ENCODE results near the gene ZNG1E. TPM values are rescaled to one million over a fixed set of nuclear protein-coding genes. Genes with fewer than 3 reads are reported as not detected.
"Not testable (repeated sequence)": the region's sequence is repeated elsewhere in the genome, so short reads cannot be mapped to it uniquely, and the experiment has no call there.

Gene ZNG1E
- total RNA-seq (2014; rRNA removed; shearing (Covaris generic)) = 32.4 and 35.8 TPM in 2 replicates

- DNase-seq (ENCODE audit: low read depth) = not testable (repeated sequence)
Observed at GRCh38 chr9:65675589-65676021, at the start of gene ZNG1E. Gene ZNG1E (plus strand): TSS chr9:65675928. CDS start chr9:65675977, 49 bp downstream.

- not testable (repeated sequence) for DNase-seq (ENCODE audit: low read depth)
Observed at GRCh38 chr9:65673579-65673978, 2.1 kb upstream of the ZNG1E start.

- not testable (repeated sequence) for DNase-seq (ENCODE audit: low read depth)
Observed at GRCh38 chr9:65675018-65675417, 710 bp upstream of the ZNG1E start.

GRCh38 chr9:65676389-65676788 lies 661 bp downstream of the ZNG1E start:
- DNase-seq (ENCODE audit: low read depth) = not testable (repeated sequence)

GRCh38 chr9:65678533-65678932 lies 2.8 kb downstream of the ZNG1E start:
- not testable (repeated sequence) for DNase-seq (ENCODE audit: low read depth)

- DNase-seq (ENCODE audit: low read depth) = not testable (repeated sequence)
Observed at GRCh38 chr9:65703550-65703949, 27.8 kb downstream of the ZNG1E start.

GRCh38 chr9:65714445-65714844 lies 38.7 kb downstream of the ZNG1E start:
- not testable (repeated sequence) for DNase-seq (ENCODE audit: low read depth)

GRCh38 chr9:65737096-65737564 lies 61.4 kb downstream of the ZNG1E start, which contains the start of gene FOXD4L4:
Gene FOXD4L4 (plus strand): TSS chr9:65737146. CDS start chr9:65737146, 0 bp downstream.
- DNase-seq (ENCODE audit: low read depth) = not testable (repeated sequence)

- DNase-seq (ENCODE audit: low read depth) = not testable (repeated sequence)
Observed at GRCh38 chr9:65738133-65738532, 62.4 kb downstream of the ZNG1E start.

Other genes with a start within 250 kb of the ZNG1E start
- gene FOXD4L4, start 61.2 kb downstream of the ZNG1E start, total RNA-seq (2014; rRNA removed; shearing (Covaris generic)) = 0.20 TPM in 1 of 2 replicates, not detected in the other